Right lung (tissue), 5 donors: ENCODE data around the gene MIEN1. TPM values are rescaled to one million over a fixed set of nuclear protein-coding genes. Genes with fewer than 3 reads are reported as not detected.
"Not testable (repeated sequence)": the region's sequence is repeated elsewhere in the genome, so short reads cannot be mapped to it uniquely, and the experiment has no call there.

Experiments used
- DNase-seq, 2 donors: peaks; one replicate each; pipeline ENCODE4 v3.0.0-alpha.2; 2013
- polyA plus RNA-seq, 5 donors: library from polyadenylated mRNA; unstranded; fragments of 120-200 nt; gene quantifications; one replicate each; pipeline versions ENCODE4 v1.2.1 to v1.2.3, GENCODE V29; 2013; ENCODE audit warnings: inconsistent platforms in 1 of 5, low replicate concordance in 1 of 5; ENCODE audit not compliant: insufficient read length in 5 of 5, insufficient read depth in 1 of 5

MIEN1 gene
- polyA plus RNA-seq, 5 donors, result 21.1 to 31.3 (median 24.0) TPM

GRCh38 chr17:39702901-39703893, 27.1 kb downstream of the MIEN1 start:
- no peak for DNase-seq

- DNase-seq, result no peak
Measured at GRCh38 chr17:39701784-39702422, 28.4 kb downstream of the MIEN1 start.

- no peak for DNase-seq
Measured at GRCh38 chr17:39701012-39701783, 29.1 kb downstream of the MIEN1 start.

GRCh38 chr17:39700148-39700987, 30.0 kb downstream of the MIEN1 start:
- peak; percentile 74 to 79 for DNase-seq

GRCh38 chr17:39699818-39700147, 30.5 kb downstream of the MIEN1 start, which contains the start of gene ERBB2:
ERBB2 (plus strand) TSS chr17:39700064; CDS start chr17:39700239, 175 bp downstream.
- peak; percentile 76 to 79 for DNase-seq

- DNase-seq, result not testable (repeated sequence)
Measured at GRCh38 chr17:39699157-39699817, 31.0 kb downstream of the MIEN1 start.

- DNase-seq, result no peak
Measured at GRCh38 chr17:39697961-39698360, 32.4 kb downstream of the MIEN1 start.

- DNase-seq, result no peak
Measured at GRCh38 chr17:39696731-39697130, 33.6 kb downstream of the MIEN1 start.

GRCh38 chr17:39695089-39695474, 35.2 kb downstream of the MIEN1 start:
- no peak for DNase-seq

- DNase-seq, result no peak
Measured at GRCh38 chr17:39694593-39694992, 35.7 kb downstream of the MIEN1 start.

GRCh38 chr17:39688945-39689344, 41.4 kb downstream of the MIEN1 start:
- no peak for DNase-seq

GRCh38 chr17:39688475-39688835, 41.9 kb downstream of the MIEN1 start:
- DNase-seq, result no peak

GRCh38 chr17:39687546-39688474, 42.5 kb downstream of the MIEN1 start, which contains the start of gene PGAP3:
PGAP3 (minus strand) TSS chr17:39688057; CDS start chr17:39688014, 43 bp downstream.
- DNase-seq, result peak; percentile 89 to 91

GRCh38 chr17:39687101-39687545, 43.2 kb downstream of the MIEN1 start:
- no peak for DNase-seq

GRCh38 chr17:39684369-39685192, 45.8 kb downstream of the MIEN1 start:
- no peak for DNase-seq

- no peak for DNase-seq
Measured at GRCh38 chr17:39683295-39683939, 46.9 kb downstream of the MIEN1 start.

- DNase-seq, result no peak
Measured at GRCh38 chr17:39679521-39680192, 50.7 kb downstream of the MIEN1 start.
